OCI-LY7 (cell line): ENCODE data around the gene VEPH1.

Experiments used
- CTCF ChIP-seq: fragments of 200-600 bp; sonication (generic); conservative IDR thresholded peaks from 2 replicates; pipeline ENCODE4 v1.5.1; 2014; ENCODE audit warnings: mild to moderate bottlenecking, antibody characterized with exemption, low read length, moderate library complexity, mixed read lengths
- EZH2phosphoT487 ChIP-seq: fragments of 200-600 bp; sonication (generic); IDR thresholded peaks from 2 replicates; pipeline ENCODE4 v1.6.1; 2018; ENCODE audit warnings: low read depth, borderline replicate concordance, mild to moderate bottlenecking, mixed run types, antibody characterized with exemption, low read length, moderate library complexity, mixed read lengths

- TF ChIP-seq CTCF = no peak
- no peak for TF ChIP-seq EZH2phosphoT487
Observed at GRCh38 chr3:157387708-157388435, 115.3 kb downstream of the VEPH1 start.
